HFFc6 (cell line): ENCODE data around the gene WDR48. TPM values are rescaled to one million over a fixed set of nuclear protein-coding genes. Genes with fewer than 3 reads are reported as not detected.

Source experiments
- DNase-seq: peaks from one replicate; pipeline ENCODE4 v3.0.0-alpha.2; 2018
- H3K27ac Mint-ChIP-seq: 2 replicates; pipeline ENCODE4 v1.8.0; 2020; ENCODE audit warnings: mild to moderate bottlenecking, mixed read lengths
- H3K27me3 Mint-ChIP-seq: 2 replicates; pipeline ENCODE4 v1.8.0; 2021; ENCODE audit warnings: mild to moderate bottlenecking, moderate library complexity, mixed read lengths; ENCODE audit not compliant: insufficient read depth
- H3K36me3 Mint-ChIP-seq: 2 replicates; pipeline ENCODE4 v1.8.0; 2021; ENCODE audit warnings: low read depth, mixed read lengths
- H3K4me1 Mint-ChIP-seq: 2 replicates; pipeline ENCODE4 v1.8.0; 2020; ENCODE audit warnings: low read depth, mixed read lengths
- H3K4me3 Mint-ChIP-seq: 2 replicates; pipeline ENCODE4 v1.8.0; 2020; ENCODE audit warnings: mild to moderate bottlenecking, moderate library complexity, mixed read lengths
- H3K9me3 Mint-ChIP-seq: 2 replicates; pipeline ENCODE4 v1.8.0; 2020; ENCODE audit warnings: mild to moderate bottlenecking, mixed read lengths
- total RNA-seq, 6 experiments: library from RNA; stranded (reverse); fragmentation: NEBNext Ultra II Directional; extraction: Animal tissue kit (Norgen Biotek cat#: 25700); gene quantifications; 2 replicates in 1 of 6; 3 replicates in 5 of 6; pipeline ENCODE4 v1.2.3, GENCODE V29; 2021
- TF ChIP-seq, protein P1 (sequence below): fragments of 200-600 bp; sonication (generic); IDR thresholded peaks from 2 replicates; pipeline ENCODE4 v1.5.0; 2021; ENCODE audit warnings: antibody characterized with exemption, mild to moderate bottlenecking

The WDR48 gene
- total RNA-seq, 6 experiments from 2014 or later = 25.7 to 29.1 (median 28.1) TPM

DNA sequence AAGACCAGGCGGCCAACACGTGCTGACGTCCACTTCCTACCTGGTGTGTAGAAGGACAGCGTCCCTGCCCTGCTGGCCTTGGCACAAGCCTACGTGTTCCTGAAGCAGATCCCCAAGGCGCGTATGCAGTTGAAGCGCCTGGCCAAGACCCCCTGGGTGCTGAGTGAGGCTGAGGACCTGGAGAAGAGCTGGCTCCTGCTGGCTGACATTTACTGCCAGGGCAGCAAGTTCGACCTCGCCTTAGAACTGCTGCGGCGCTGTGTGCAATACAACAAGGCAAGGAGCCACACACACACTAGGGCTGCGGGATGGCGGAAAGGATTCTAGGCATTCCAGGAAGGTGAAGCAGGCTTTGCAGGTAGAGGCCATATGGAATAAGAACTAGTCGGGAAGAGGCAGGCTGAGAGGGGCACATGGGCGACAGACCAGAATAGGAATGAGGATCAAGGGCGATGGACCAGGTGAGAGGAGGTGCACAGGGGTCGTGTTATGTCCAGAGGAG lies 85.7 kb downstream of the WDR48 start:
- TF ChIP-seq, protein P1, sequence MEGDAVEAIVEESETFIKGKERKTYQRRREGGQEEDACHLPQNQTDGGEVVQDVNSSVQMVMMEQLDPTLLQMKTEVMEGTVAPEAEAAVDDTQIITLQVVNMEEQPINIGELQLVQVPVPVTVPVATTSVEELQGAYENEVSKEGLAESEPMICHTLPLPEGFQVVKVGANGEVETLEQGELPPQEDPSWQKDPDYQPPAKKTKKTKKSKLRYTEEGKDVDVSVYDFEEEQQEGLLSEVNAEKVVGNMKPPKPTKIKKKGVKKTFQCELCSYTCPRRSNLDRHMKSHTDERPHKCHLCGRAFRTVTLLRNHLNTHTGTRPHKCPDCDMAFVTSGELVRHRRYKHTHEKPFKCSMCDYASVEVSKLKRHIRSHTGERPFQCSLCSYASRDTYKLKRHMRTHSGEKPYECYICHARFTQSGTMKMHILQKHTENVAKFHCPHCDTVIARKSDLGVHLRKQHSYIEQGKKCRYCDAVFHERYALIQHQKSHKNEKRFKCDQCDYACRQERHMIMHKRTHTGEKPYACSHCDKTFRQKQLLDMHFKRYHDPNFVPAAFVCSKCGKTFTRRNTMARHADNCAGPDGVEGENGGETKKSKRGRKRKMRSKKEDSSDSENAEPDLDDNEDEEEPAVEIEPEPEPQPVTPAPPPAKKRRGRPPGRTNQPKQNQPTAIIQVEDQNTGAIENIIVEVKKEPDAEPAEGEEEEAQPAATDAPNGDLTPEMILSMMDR = no peak
- Mint-ChIP-seq H3K9me3 (no peaks in the 10 kb centered on the region), H3K27ac (no peak overlapping the region), H3K27me3 (peaks cover 1% of the 10 kb centered on the region), H3K4me3 (no peak overlapping the region), H3K4me1 (peaks cover 41% of the 10 kb centered on the region), H3K36me3 (peaks cover 13% of the 10 kb centered on the region)
- DNase-seq = no peak

DNA sequence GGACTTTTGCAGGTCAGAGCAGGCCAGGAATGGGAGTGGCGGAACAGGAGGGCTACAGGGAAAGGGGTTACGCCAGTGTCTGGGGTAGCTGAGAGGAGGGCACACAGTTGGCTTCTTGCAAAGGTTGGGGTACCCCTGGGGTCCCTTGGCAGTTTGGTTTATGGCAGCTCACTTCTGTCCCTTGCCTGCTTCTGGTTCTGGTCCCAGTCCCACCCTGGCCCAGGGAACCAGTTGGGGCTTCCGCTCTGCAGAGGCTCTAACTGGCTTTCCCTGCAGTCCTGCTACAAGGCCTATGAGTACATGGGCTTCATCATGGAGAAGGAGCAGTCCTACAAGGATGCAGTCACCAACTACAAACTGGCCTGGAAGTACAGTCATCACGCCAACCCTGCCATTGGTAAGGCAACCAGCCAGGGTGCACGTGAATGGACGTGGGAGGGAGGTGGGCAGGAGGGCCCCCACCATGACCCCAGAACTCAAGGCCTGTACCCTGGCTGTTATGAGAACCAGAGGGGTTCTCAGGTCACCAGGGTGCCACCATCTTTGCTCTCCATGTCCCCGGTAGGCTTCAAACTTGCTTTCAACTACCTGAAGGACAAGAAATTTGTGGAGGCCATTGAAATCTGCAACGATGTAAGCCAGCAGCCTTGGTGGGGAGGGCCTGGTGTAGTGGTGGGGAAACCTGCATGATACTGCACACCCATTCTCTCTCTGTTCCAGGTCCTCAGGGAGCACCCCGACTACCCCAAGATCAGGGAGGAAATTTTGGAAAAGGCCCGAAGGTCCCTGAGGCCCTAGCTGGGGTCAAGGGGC lies 86.4 kb downstream of the WDR48 start:
- TF ChIP-seq, protein P1 = no peak
- peaks cover 13% of the 10 kb centered on the region for H3K36me3 Mint-ChIP-seq
- peaks cover 41% of the 10 kb centered on the region for H3K4me1 Mint-ChIP-seq
- no peak for DNase-seq
- peaks cover 4% of the 10 kb centered on the region for H3K27me3 Mint-ChIP-seq
- no peak overlapping the region; the same call in 1 of the 2 replicates for H3K27ac Mint-ChIP-seq
- no peaks in the 10 kb centered on the region for H3K9me3 Mint-ChIP-seq
- no peak overlapping the region for H3K4me3 Mint-ChIP-seq

DNA sequence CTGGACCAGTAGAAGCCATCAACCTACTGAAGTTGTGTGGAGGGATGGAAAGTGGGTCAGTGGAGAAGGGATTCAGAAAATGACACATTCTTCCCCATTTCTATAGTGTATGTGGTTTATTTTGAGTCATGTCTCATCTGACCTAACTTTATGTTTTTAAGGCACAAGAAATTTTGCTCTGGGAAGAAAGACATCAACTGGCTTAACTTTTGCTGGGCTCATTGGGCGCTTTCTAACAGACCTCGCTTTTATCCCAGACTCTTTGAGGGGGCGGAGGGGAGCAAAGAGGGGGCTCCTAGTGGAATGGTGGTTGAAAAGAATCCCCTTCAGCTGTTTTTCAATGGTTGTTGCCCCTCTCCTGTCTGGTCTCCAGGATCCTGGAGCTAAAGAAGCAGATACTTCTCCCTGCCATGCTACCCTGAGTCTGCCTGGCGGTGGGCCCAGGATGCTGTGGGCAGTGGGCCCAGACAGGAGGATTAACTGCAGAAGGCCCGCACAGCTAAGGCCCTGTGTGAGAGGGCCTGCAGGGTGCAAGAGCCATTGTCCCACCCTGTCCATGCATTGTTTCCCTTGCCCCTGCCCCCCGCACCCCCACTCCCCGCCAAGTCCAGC lies 87.1 kb downstream of the WDR48 start:
- no peak for DNase-seq
- H3K4me1 Mint-ChIP-seq = peaks cover 41% of the 10 kb centered on the region
- peaks cover 13% of the 10 kb centered on the region for H3K36me3 Mint-ChIP-seq
- H3K27ac Mint-ChIP-seq = peak overlapping the region; percentile 40
- no peak overlapping the region for H3K4me3 Mint-ChIP-seq
- peaks cover 4% of the 10 kb centered on the region for H3K27me3 Mint-ChIP-seq
- H3K9me3 Mint-ChIP-seq = no peaks in the 10 kb centered on the region
- TF ChIP-seq, protein P1 = no peak

DNA sequence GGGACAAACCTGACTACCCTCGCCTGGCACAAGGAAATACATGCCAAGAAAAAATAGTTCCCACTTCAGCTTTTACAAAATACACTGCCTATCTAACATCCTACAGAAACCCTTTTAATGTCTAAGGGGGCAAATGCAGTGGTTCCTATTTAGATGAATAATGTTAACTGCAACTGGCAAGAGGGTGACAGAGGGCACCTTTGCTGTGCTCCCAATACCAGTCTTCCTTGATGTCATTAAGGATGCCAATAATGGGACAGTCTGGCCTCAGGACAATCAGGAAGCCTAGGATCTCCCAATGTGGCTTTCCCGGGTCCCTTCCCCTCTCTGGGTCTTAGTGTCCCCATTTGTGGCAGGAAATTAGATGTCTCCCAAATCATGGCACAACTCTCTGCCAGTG lies 87.6 kb downstream of the WDR48 start:
- H3K27me3 Mint-ChIP-seq = peaks cover 4% of the 10 kb centered on the region
- H3K4me1 Mint-ChIP-seq = peaks cover 44% of the 10 kb centered on the region
- no peak for DNase-seq
- H3K36me3 Mint-ChIP-seq = peaks cover 15% of the 10 kb centered on the region
- no peaks in the 10 kb centered on the region for H3K9me3 Mint-ChIP-seq
- no peak overlapping the region for H3K27ac Mint-ChIP-seq
- TF ChIP-seq, protein P1 = no peak
- no peak overlapping the region for H3K4me3 Mint-ChIP-seq

DNA sequence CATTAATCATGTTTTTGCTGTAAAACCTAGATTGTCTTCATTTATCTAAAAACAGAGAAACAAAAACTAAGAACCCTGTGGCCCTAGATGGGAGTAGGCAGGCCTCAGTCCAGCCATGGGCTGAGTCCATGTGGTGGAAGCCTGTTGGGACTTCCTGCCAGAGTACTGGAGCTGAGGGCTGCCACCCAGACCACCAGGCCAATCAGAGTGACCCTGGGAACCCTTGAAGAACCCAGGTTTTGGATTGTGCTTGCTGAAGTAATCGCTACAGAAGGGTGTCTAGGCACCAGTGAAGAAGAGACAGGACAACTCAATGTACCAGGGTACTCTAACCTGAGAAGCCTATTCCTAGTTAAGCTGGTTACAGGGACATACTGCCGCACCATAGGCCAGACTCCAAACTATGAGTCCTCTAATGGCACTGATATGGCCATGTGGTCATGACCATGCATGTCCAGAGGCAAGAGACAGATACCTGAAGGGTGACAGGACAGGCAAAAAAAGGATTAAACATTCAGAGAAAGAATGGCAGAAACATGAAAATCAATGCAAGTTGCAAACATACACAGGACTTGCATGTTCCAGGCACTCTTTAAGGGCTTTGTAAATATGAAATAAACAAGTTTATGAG lies 88.6 kb downstream of the WDR48 start:
- H3K27me3 Mint-ChIP-seq = peaks cover 4% of the 10 kb centered on the region
- no peaks in the 10 kb centered on the region for H3K9me3 Mint-ChIP-seq
- H3K4me1 Mint-ChIP-seq = peaks cover 48% of the 10 kb centered on the region
- no peak overlapping the region; the same call in 1 of the 2 replicates for H3K4me3 Mint-ChIP-seq
- H3K36me3 Mint-ChIP-seq = peaks cover 19% of the 10 kb centered on the region
- TF ChIP-seq, protein P1 = no peak
- no peak for DNase-seq
- peak overlapping the region; percentile 46; the same call in 1 of the 2 replicates for H3K27ac Mint-ChIP-seq
